ENCODE results near the gene PARVA.
"Not testable (repeated sequence)": the region's sequence is repeated elsewhere in the genome, so short reads cannot be mapped to it uniquely, and the experiment has no call there.

Gene PARVA

DNA sequence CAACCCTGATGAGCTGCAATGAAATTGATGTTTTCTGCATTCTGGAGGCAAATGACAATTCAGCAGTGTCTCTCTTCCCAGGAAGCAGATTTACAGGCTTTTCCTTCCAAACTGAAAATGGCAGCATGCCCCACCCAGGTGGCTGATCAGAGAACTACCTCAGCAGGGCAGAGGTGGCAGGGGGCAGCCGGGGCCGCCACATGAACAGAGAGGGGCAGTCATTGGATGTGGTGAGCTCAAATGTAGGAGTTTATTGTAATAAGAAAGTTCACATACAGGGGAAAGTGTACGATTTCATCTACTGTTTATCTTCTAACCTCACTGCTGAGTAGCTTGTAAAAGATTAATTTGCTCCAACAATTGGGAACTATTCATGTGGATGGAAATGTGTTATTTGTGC, 15.7 kb upstream of the PARVA start:
- Histone ChIP-seq H3K4me3 (no peak overlapping the region), H3K36me3 (replicated peaks) (no peaks in the 10 kb centered on the region), H3K9me3 (no peaks in the 10 kb centered on the region), H3K4me1 (peaks cover 7% of the 10 kb centered on the region), H3K27me3 (ENCODE audit: low read depth) (no peaks in the 10 kb centered on the region)
- in situ Hi-C loops (cut with MboI; ENCODE audit: low sequenced_read_pairs), result no loop called here
- no peak for DNase-seq (ENCODE audit: low spot score in 2 of 2)

DNA sequence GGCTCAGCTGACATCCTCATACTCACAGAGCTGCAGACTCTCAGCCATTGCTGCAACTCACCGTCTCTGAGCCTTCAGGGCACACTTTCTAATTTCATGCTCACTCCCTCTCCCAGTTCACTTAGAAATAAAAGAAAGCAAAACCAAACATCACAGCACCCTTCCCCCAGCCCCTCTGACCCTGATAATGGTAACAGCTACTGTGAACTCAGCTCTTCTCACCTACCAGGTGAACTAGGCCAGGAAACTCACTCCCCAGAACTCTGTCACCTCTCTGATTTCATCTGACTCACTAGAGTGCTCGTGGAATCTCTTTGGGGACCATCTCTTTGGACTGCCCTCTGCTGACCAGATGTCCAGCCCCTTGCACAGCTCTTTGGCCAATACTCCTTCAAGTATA, 14.5 kb upstream of the PARVA start:
- H3K9me3 ChIP-seq, result no peaks in the 10 kb centered on the region
- no peak for DNase-seq (ENCODE audit: low spot score in 2 of 2)
- H3K27me3 ChIP-seq (ENCODE audit: low read depth), result no peaks in the 10 kb centered on the region
- H3K36me3 ChIP-seq (replicated peaks), result no peaks in the 10 kb centered on the region
- in situ Hi-C loops (cut with MboI; ENCODE audit: low sequenced_read_pairs), result no loop called here
- no peak overlapping the region for H3K4me3 ChIP-seq
- peaks cover 7% of the 10 kb centered on the region for H3K4me1 ChIP-seq

DNA sequence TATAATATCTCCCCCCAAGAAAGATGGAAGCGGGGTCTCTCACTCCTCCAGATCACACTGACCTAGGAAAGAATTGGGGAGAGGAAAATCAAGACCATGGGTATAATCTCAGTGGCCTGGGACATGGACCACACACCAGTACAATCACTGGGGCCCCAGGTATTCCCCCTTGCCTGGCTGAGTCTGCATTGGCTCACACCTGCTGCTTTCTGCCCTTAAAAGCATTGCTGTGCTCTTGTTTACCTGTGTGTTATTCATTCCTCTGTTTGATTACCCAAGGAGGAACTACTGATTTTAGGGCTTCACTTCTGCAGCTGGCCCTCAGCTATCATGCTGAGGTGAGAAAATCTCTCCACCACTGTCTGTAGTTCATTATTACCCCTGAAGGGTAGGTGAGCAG, 14.0 kb upstream of the PARVA start:
- Histone ChIP-seq H3K36me3 (replicated peaks) (no peaks in the 10 kb centered on the region), H3K4me1 (peaks cover 7% of the 10 kb centered on the region), H3K27me3 (ENCODE audit: low read depth) (no peaks in the 10 kb centered on the region), H3K4me3 (no peak overlapping the region), H3K9me3 (no peaks in the 10 kb centered on the region)
- no peak for DNase-seq (ENCODE audit: low spot score in 2 of 2)
- in situ Hi-C loops (cut with MboI; ENCODE audit: low sequenced_read_pairs), result no loop called here

DNA sequence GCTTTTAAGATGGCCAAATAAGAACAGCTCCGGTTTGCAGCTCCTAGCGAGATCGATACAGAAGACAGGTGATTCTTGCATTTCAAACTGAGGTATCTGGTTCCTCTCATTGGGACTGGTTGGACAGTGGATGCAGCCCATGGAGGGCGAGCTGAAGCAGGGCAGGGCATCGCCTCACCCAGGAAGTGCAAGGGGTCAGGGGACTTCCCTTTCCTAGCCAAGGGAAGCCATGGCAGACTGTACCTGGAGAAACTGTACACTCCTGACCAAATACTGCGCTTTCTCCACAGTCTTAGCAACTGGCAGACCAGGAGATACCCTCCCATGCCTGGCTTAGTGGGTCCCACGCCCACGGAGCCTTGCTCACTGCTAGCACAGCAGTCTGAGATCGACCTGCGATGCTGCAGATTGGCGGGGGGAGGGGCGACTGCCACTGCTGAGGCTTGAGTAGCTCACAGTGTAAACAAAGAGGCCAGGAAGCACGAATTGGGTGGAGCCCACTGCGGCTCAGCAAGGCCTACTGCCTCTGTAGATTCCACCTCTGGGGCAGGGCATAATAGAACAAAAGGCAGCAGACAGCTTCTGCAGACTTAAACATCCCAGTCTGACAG, 11.3 kb upstream of the PARVA start:
- in situ Hi-C loops (cut with MboI; ENCODE audit: low sequenced_read_pairs); H3K9me3 ChIP-seq; H3K4me3 ChIP-seq; H3K36me3 ChIP-seq (replicated peaks); H3K27me3 ChIP-seq (ENCODE audit: low read depth); H3K4me1 ChIP-seq: not testable (repeated sequence)
- DNase-seq (ENCODE audit: low spot score in 2 of 2), result peak; percentile 26 to 82

DNA sequence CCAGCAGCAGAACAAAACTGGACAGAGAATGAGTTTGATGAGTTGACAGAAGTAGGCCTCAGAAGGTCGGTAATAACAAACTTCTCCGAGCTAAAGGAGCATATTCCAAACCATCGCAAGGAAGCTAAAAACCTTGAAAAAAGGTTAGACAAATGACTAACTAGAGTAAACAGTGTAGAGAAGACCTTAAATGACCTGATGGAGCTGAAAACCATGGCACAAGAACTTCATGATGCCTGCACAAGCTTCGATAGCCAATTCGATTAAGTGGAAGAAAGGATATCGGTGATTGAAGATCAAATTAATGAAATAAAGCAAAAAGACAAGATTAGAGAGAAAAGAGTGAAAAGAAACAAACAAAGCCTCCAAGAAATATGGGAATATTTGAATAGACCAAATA, 10.3 kb upstream of the PARVA start:
- DNase-seq (ENCODE audit: low spot score in 2 of 2); H3K36me3 ChIP-seq (replicated peaks); in situ Hi-C loops (cut with MboI; ENCODE audit: low sequenced_read_pairs); H3K4me1 ChIP-seq; H3K9me3 ChIP-seq; H3K27me3 ChIP-seq (ENCODE audit: low read depth); H3K4me3 ChIP-seq: not testable (repeated sequence)

DNA sequence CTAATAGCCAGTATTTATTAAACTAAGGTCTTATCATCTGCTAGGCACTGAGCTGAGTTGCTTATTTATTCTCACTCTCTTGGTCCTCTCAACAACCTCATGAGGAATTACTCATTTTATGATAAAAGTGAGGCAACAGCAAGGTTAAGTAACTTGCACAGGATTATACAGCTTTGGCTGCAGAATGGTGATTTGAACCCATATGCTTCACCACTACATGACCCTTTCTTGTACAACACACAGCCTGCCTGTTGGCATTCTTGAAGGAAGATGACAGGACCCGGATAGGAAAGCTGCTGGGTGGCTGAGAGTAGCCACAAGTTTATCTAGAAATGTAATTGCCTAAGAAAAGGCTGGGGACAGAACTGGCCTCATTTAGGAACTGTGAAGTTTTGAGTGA, 5.3 kb upstream of the PARVA start:
- Histone ChIP-seq H3K9me3 (no peaks in the 10 kb centered on the region), H3K36me3 (replicated peaks) (no peaks in the 10 kb centered on the region), H3K4me3 (no peak overlapping the region), H3K27me3 (ENCODE audit: low read depth) (no peaks in the 10 kb centered on the region), H3K4me1 (no peaks in the 10 kb centered on the region)
- DNase-seq (ENCODE audit: low spot score in 2 of 2), result no peak
- in situ Hi-C loops (cut with MboI; ENCODE audit: low sequenced_read_pairs), result no loop called here

DNA sequence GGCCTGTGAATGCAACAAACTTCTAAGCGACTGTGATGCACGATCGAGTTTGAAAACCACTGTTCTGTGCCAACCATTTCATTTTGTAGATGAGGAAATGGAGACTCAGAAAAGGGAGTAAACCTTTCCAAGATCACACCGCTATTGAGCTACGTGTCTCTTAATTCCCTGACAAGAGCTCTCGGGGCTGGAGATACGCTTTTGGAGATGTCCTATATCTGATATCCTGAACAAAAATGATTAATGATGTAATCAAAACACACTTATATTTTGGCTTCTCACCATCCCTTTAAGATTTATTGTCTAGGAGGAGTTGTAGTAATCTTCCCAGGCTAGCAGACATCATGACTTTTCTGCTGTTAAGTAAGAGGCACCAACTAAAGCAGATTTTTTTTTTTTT, 1.7 kb upstream of the PARVA start:
- Histone ChIP-seq H3K9me3 (no peaks in the 10 kb centered on the region), H3K27me3 (ENCODE audit: low read depth) (no peaks in the 10 kb centered on the region), H3K36me3 (replicated peaks) (no peaks in the 10 kb centered on the region), H3K4me3 (no peak overlapping the region), H3K4me1 (no peaks in the 10 kb centered on the region)
- in situ Hi-C loops (cut with MboI; ENCODE audit: low sequenced_read_pairs), result no loop called here
- DNase-seq (ENCODE audit: low spot score in 2 of 2), result no peak

DNA sequence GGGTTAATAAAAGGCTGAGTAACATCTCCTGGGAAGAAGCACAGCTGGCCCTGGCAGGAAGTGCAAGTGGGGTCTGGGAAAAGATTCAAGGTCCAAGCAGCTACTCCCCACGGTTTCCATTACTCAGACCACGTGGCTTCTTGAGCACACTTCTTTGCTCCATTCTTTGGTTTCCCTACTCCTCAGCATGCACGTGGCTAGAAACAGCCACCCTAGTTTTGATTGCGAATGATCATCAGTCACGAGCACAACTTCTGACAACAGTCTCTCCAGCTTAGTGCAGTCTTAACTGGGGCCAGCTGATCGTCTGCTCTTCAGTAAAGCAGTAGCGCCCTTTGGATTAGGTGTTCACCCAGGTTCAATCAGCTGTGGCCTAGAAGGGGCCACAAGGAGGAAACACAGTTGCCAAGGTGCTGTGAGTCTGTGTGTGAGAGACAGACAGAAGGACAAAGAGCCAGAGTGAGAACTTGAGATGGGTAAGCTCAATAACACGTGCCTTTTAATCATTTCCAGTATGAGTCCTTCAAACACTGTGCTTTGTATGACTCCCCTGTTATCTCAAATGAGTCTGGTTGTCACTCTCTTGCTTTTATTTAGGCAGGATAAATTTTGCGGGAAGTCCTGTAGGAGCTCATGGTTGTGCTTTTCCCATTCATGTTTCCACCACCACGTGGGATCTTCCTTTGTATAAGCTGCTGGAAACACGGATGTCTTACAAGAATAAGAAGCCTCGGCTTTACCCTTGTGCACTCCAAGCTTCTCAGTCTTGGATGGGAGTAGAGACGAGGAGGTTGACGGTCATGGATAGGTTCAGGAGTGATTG, 901 bp upstream of the PARVA start:
- in situ Hi-C loops (cut with MboI; ENCODE audit: low sequenced_read_pairs), result no loop called here
- H3K4me1 ChIP-seq, result no peaks in the 10 kb centered on the region
- no peaks in the 10 kb centered on the region for H3K9me3 ChIP-seq

DNA sequence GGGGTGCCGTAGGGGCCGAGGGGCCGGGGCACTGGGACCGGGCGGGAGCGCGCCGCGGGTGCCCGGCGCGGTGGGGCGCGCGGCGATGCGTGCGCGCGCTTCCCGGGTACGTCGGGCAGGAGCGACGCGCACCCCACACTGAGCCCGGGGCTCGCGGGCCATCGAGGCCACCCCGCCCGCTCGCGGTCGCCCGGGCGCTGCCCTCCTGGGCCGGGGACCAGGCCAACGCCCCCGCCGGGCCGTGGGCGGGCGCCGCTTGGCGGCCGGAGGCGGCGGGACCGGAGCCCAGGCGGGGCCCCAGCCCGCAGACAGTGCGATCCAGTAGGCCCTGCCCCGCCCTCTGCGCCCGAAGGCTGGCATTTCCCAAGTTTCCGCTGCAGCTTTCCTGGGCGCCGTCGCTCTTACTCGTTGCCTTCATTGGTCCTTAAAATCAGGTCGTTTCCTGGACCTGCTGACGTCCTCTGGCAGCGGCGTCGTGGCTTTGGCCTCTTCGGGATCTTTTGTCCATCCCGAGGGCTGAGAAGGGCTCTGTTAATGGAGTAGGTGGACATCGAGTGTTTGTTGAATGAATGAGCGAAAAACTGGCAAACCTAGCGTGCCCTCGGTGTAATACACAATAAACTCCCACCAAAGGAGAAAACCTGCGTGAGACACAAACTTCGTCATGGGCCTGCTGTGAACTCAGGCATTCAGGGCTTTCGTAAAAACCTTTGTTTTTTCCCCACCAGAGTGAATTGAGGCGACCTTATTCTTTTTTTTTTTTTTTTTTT, 638 bp downstream of the PARVA start:
- DNase-seq (ENCODE audit: low spot score in 2 of 2), result peak; percentile 14 to 55

More for the DNA sequence above, 901 bp upstream of the PARVA start:
- Histone ChIP-seq H3K4me3 (no peak overlapping the region), H3K36me3 (replicated peaks) (no peaks in the 10 kb centered on the region), H3K27me3 (ENCODE audit: low read depth) (no peaks in the 10 kb centered on the region)
- DNase-seq (ENCODE audit: low spot score in 2 of 2), result no peak

DNA sequence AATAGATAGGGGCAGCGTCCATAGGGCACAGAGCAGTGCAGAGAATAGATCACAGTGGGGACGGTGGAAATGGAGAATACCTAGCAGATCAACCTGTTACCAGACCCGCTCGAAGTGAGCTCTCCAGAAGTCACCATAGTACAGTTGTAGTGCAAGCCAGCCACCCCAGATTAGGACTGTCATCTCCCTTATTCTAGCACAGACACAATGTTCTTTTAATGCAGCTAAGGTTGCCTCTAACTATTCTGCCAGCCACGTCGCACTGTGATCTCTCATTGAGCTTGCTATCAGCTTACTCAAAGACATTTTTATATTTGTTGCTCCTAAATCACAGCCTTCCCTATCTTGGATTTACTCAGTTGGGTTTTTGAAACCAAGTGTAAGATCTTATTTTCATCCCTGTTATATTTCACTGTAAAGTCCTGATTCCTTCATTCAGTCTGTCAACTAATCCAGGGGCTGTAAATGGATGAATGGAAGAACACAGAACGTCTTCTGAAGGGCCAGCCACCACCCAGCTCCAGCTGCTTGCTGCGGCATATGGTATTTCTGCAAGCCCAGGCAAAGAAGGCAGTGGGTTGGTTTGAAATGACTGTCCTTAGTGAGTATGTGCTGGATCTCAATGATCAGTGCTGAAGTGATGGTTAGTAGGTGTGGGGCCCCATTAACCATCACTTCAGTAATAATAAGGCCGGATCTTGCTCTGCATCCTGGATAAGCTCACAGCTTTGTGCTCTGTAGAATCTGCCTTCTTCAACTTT, 3.4 kb downstream of the PARVA start:
- in situ Hi-C loops (cut with MboI; ENCODE audit: low sequenced_read_pairs), result no loop called here
- no peak overlapping the region for H3K4me3 ChIP-seq

More for the DNA sequence above, 638 bp downstream of the PARVA start:
- Histone ChIP-seq H3K36me3 (replicated peaks) (no peaks in the 10 kb centered on the region), H3K27me3 (ENCODE audit: low read depth) (no peaks in the 10 kb centered on the region), H3K9me3 (no peaks in the 10 kb centered on the region), H3K4me1 (no peaks in the 10 kb centered on the region), H3K4me3 (no peak overlapping the region; the same call in 1 of the 2 replicates)
- in situ Hi-C loops (cut with MboI; ENCODE audit: low sequenced_read_pairs), result no loop called here

DNA sequence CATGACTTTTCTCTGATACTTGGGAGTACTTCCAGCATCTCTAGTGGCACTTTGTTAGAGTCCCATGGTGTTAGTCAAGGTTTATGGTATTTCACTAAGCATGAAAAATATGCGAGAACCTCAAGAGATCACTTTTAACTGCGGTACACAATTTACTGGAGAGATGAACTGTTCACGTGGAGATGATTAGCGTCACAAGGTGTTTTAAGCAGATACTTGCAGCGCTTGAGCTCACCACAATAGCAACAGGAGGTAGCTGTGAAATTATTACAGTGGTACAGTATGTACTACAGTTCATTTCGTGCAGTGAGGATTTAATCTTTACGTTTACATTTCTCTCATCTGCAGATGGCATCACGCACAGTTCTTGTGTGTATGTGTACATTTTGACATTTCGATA, 4.5 kb downstream of the PARVA start:
- Histone ChIP-seq H3K36me3 (replicated peaks) (no peaks in the 10 kb centered on the region), H3K27me3 (ENCODE audit: low read depth) (no peaks in the 10 kb centered on the region), H3K4me1 (no peaks in the 10 kb centered on the region), H3K9me3 (no peaks in the 10 kb centered on the region), H3K4me3 (no peak overlapping the region)
- in situ Hi-C loops (cut with MboI; ENCODE audit: low sequenced_read_pairs), result no loop called here
- no peak for DNase-seq (ENCODE audit: low spot score in 2 of 2)

More for the DNA sequence above, 3.4 kb downstream of the PARVA start:
- H3K9me3 ChIP-seq, result no peaks in the 10 kb centered on the region
- H3K27me3 ChIP-seq (ENCODE audit: low read depth), result no peaks in the 10 kb centered on the region
- no peaks in the 10 kb centered on the region for H3K36me3 ChIP-seq (replicated peaks)
- no peaks in the 10 kb centered on the region for H3K4me1 ChIP-seq
- DNase-seq (ENCODE audit: low spot score in 2 of 2), result no peak

DNA sequence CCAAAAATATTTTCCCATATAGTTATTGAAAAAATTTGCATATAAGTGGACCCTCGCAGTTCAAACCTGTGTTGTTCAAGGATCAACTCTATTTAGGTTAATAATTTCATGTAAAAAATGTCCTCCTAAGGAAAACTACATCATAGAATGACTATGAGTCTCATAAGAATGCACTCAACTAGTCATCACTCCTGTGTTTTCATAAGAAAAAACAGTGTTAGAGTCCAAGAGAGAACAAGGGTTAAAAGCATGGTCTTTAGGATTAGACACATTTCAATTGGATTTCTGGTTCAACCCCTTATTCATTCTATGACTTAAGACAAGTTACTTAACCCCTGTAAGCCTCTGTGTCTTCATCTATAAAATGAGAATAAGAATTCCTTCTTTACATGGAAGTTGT, 5.1 kb downstream of the PARVA start:
- in situ Hi-C loops (cut with MboI; ENCODE audit: low sequenced_read_pairs), result no loop called here
- no peaks in the 10 kb centered on the region for H3K9me3 ChIP-seq
- H3K4me1 ChIP-seq, result no peaks in the 10 kb centered on the region
- no peak for DNase-seq (ENCODE audit: low spot score in 2 of 2)
- H3K27me3 ChIP-seq (ENCODE audit: low read depth), result no peaks in the 10 kb centered on the region
- H3K36me3 ChIP-seq (replicated peaks), result no peaks in the 10 kb centered on the region
- no peak overlapping the region for H3K4me3 ChIP-seq

DNA sequence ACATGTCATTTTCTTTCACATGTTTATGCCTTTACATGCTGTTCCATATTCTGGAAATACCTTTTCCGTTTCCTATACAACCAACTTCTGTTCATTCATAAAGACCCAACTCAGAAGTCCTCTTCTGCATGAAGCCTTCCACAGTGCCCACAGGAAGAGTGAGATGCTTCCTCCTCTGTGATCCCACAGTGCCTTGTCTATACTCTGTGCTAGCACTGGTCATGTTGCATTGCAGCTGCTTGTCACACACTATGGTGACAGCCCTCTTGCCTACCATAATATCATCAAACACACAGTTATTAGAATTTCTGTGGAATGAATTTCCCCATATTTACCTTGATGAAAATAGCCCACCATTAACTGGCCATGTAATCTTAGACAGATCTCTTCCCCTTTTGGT, 8.9 kb downstream of the PARVA start:
- in situ Hi-C loops (cut with MboI; ENCODE audit: low sequenced_read_pairs), result no loop called here
- no peaks in the 10 kb centered on the region for H3K27me3 ChIP-seq (ENCODE audit: low read depth)
- H3K36me3 ChIP-seq (replicated peaks), result no peaks in the 10 kb centered on the region

More for the DNA sequence above, 8.9 kb downstream of the PARVA start:
- no peaks in the 10 kb centered on the region for H3K9me3 ChIP-seq
- no peaks in the 10 kb centered on the region for H3K4me1 ChIP-seq
- no peak overlapping the region for H3K4me3 ChIP-seq
- no peak for DNase-seq (ENCODE audit: low spot score in 2 of 2)
